WERI-Rb-1 (cell line): ENCODE data around the gene ARL13B.

ENCODE experiments used
- DNase-seq: peaks from one replicate; pipeline ENCODE4 v3.0.0-alpha.2; 2020
- H3K27ac ChIP-seq: fragments of 250-450 bp; sonication (Bioruptor Pico); 2 replicates; pipeline ENCODE4 v1.5.1; 2020; ENCODE audit warnings: mild to moderate bottlenecking, moderate library complexity
- H3K27me3 ChIP-seq: fragments of 250-450 bp; sonication (Bioruptor Pico); 2 replicates; pipeline ENCODE4 v1.5.1; 2021; ENCODE audit warnings: mild to moderate bottlenecking, low read depth, moderate library complexity; ENCODE audit not compliant: insufficient read depth, severe bottlenecking
- H3K36me3 ChIP-seq: fragments of 250-450 bp; sonication (Bioruptor Pico); 2 replicates; pipeline ENCODE4 v1.5.1; 2020; ENCODE audit warnings: mild to moderate bottlenecking, moderate library complexity
- H3K4me3 ChIP-seq: 2 replicates; pipeline ENCODE4 v1.5.1; 2011; ENCODE audit warnings: low read depth, mild to moderate bottlenecking, control low read depth, low read length
- H3K9me3 ChIP-seq: fragments of 250-450 bp; sonication (Bioruptor Pico); 2 replicates; pipeline ENCODE4 v1.5.1; 2021; ENCODE audit warnings: mild to moderate bottlenecking, moderate library complexity; ENCODE audit not compliant: severe bottlenecking
- TF ChIP-seq, protein P1 (sequence below): IDR thresholded peaks from 2 replicates; pipeline ENCODE4 v1.5.1; 2011; ENCODE audit warnings: low read depth, mild to moderate bottlenecking, control low read depth, inconsistent platforms, low read length

The ARL13B gene

DNA sequence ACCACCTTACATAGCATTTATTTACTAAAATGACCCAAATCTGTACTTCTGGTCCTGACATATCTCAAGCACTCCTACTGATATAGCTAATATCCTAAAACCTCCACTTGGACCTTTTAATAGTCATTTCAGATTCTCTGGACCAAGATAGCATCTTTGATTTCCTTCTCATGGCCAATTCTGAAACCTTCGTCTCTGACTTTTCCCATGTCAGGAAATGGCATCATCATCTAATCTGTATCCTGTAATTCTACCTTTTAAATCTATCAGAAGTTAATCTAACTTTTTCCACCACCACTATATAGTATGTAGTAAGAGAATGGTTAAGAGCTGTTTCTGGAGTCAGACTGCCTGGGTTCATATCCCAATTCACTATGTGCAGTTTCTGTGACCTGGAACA, 32.2 kb downstream of the ARL13B start:
- DNase-seq, result no peak
- TF ChIP-seq, protein P1, sequence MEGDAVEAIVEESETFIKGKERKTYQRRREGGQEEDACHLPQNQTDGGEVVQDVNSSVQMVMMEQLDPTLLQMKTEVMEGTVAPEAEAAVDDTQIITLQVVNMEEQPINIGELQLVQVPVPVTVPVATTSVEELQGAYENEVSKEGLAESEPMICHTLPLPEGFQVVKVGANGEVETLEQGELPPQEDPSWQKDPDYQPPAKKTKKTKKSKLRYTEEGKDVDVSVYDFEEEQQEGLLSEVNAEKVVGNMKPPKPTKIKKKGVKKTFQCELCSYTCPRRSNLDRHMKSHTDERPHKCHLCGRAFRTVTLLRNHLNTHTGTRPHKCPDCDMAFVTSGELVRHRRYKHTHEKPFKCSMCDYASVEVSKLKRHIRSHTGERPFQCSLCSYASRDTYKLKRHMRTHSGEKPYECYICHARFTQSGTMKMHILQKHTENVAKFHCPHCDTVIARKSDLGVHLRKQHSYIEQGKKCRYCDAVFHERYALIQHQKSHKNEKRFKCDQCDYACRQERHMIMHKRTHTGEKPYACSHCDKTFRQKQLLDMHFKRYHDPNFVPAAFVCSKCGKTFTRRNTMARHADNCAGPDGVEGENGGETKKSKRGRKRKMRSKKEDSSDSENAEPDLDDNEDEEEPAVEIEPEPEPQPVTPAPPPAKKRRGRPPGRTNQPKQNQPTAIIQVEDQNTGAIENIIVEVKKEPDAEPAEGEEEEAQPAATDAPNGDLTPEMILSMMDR, result no peak
- H3K27me3 ChIP-seq, result no peaks in the 10 kb centered on the region
- H3K4me3 ChIP-seq, result no peak overlapping the region
- no peaks in the 10 kb centered on the region; the same call in 1 of the 2 replicates for H3K36me3 ChIP-seq
- no peaks in the 10 kb centered on the region for H3K9me3 ChIP-seq
- H3K27ac ChIP-seq, result no peak overlapping the region

DNA sequence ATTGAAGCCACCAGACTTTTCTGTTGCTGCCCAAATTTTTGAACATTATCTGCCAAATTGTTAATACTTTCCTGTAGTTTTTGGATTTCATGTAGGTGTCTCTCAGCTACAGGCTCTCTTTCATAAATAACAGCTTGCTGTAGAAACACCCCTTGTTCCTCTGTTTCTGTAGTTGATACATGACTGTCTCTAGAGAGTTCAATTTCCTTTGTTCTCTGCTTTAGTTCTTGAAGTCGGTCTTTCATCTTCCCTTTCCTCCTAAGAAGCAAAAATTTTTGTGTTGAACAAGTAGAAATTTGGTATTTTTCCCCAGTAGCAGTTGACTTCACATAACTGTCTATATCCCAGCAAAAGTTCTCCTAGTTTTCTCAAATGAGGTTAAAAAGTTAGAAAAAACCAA, 35.1 kb downstream of the ARL13B start:
- no peak overlapping the region for H3K27ac ChIP-seq
- no peaks in the 10 kb centered on the region for H3K36me3 ChIP-seq
- H3K9me3 ChIP-seq, result no peaks in the 10 kb centered on the region
- TF ChIP-seq, protein P1, result no peak
- no peaks in the 10 kb centered on the region for H3K27me3 ChIP-seq
- H3K4me3 ChIP-seq, result no peak overlapping the region
- no peak for DNase-seq

DNA sequence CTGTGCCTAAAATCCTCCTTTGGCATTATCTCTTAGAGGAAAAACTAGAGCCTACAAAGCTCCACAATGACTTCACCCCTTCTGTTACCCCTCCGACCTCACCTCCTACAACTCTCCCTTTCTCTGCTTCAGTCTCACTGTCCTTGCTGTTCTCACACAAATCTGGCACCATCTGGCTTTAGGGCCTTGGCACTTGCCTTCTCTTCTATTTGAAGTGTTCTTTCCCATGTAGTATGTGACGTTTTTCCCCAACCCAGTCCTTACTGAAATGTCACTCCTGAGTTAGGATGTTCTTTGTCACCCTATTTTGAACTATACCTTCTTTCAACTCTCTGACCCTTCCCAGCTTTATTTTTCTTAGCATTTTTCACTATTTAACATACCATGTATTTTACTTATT, 39.7 kb downstream of the ARL13B start:
- Histone ChIP-seq H3K27ac (no peak overlapping the region), H3K4me3 (no peak overlapping the region), H3K9me3 (no peaks in the 10 kb centered on the region), H3K27me3 (no peaks in the 10 kb centered on the region), H3K36me3 (no peaks in the 10 kb centered on the region; the same call in 1 of the 2 replicates)
- no peak for DNase-seq
- TF ChIP-seq, protein P1, result no peak

DNA sequence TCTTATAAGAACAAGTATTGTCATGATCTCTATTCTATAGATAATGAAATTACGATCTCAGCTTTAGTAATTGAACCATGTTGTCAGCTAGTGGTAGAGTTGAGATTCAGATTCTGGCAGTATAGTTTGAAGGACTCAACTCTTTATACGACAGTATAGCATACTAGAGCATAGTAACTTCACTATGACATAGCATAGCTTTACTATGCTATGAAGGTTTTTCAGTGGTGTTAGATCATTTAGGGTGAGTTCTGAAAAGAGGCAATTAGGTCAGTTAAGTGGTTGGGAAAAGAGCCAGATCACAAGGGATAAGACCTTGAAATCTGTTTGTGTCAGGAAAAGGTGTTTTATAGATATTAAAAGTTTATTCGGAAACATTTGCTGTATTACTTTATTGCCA, 40.3 kb downstream of the ARL13B start:
- H3K36me3 ChIP-seq, result no peaks in the 10 kb centered on the region; the same call in 1 of the 2 replicates
- H3K27ac ChIP-seq, result no peak overlapping the region
- TF ChIP-seq, protein P1, result no peak
- H3K9me3 ChIP-seq, result no peaks in the 10 kb centered on the region
- no peaks in the 10 kb centered on the region for H3K27me3 ChIP-seq
- DNase-seq, result no peak
- H3K4me3 ChIP-seq, result no peak overlapping the region

DNA sequence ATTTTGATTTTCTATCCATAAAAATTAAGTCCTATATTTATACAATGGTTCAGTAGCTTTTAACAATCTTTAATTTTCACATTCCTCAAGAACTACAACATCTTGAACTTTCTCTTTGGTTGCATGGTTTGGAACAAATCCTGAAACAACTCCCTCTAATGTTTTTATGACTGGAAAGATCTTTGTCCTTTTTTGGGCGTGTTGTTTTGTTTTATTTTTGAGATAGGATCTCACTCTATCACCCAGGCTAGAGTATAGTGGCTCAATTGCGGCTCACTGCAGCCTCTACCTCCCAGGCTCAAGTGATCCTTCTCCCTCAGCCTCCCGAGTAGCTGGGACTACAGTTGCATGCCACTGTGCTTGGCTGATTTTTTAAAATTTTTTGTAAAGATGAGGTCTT, 44.4 kb downstream of the ARL13B start:
- H3K27ac ChIP-seq, result no peak overlapping the region
- no peak for DNase-seq
- TF ChIP-seq, protein P1, result no peak
- no peaks in the 10 kb centered on the region; the same call in 1 of the 2 replicates for H3K36me3 ChIP-seq
- H3K9me3 ChIP-seq, result no peaks in the 10 kb centered on the region
- H3K27me3 ChIP-seq, result no peaks in the 10 kb centered on the region
- H3K4me3 ChIP-seq, result no peak overlapping the region

DNA sequence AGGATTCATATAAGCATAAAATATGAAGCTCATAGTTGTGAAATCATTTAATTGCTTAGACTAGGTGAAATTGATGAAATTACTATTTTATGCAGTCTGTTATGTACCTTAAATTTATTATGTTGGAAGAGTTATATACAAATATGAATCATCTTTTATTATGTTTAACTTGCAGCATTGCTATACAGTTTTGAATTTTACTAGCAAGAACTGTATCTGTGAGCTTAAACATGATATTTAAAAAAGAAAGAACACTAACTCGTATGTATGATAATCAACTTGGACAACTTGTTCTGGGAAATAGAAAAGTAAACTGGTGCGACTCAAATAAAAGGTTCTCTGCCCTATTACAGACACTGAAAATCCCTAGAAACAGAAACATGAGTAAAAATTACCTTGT, 46.7 kb downstream of the ARL13B start:
- Histone ChIP-seq H3K36me3 (no peaks in the 10 kb centered on the region; the same call in 1 of the 2 replicates), H3K27ac (no peak overlapping the region), H3K9me3 (no peaks in the 10 kb centered on the region), H3K4me3 (no peak overlapping the region), H3K27me3 (no peaks in the 10 kb centered on the region)
- TF ChIP-seq, protein P1, result no peak
- DNase-seq, result no peak
